ENCODE measurements around the gene CRIM1. TPM values are rescaled to one million over a fixed set of nuclear protein-coding genes. Genes with fewer than 3 reads are reported as not detected.
A peak's percentile ranks its signal among the peaks of the same experiment; 100 is the strongest.

CRIM1 gene
- total RNA-seq, 1 experiment from 2014 or later: 46.5 TPM

DNA sequence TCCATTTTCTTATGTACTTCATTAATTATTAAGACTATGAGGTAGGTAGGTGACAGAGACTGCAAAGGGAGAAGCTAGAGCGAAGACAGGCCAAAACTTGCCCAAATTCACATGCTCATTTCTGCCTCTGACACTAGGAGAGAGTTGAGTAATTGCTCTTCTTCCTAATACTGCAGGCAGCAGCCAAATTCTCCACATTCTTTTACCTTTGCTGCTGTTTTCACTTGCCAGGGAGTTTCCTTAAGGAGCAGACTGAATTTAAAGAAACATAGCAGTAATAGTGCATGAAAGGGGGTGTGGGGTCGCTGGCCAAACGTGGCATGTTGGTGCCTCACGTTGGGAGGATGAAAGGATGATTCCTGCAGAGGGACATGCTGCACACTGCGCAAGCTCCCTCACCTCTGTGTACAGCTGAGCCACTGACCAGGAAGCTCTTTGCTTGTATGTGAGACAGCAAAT is 12.3 kb downstream of the CRIM1 start:
- H3K27me3 ChIP-seq (replicated peaks; ENCODE audit: insufficient read depth, low read depth, low read length, poor library complexity): no peaks in the 10 kb centered on the region
- no peaks in the 10 kb centered on the region for H3K36me3 ChIP-seq (ENCODE audit: insufficient read depth, low read length, poor library complexity, severe bottlenecking)
- intact Hi-C loops (cut with micrococcal nuclease; ENCODE audit: unreplicated experiment): no loop called here
- no peak overlapping the region for H3K4me3 ChIP-seq (ENCODE audit: low read depth, low read length, poor library complexity, severe bottlenecking)
- no TSS peak for BruUV-seq (replicated peaks)
- no peaks in the 10 kb centered on the region for H3K9me3 ChIP-seq (ENCODE audit: low read depth, low read length, poor library complexity, severe bottlenecking)
- DNase-seq (ENCODE audit: low spot score): peak; percentile 25
- H3K4me1 ChIP-seq (ENCODE audit: insufficient read depth, low read length, poor library complexity, severe bottlenecking): peaks cover 60% of the 10 kb centered on the region
- ChIA-PET POLR2A (ENCODE audit: low non-redundant PET) (no interaction called here), CTCF (no interaction called here)
- peak overlapping the region; percentile 2 for H3K27ac ChIP-seq (ENCODE audit: low read depth, low read length, poor library complexity, severe bottlenecking)
- TF ChIP-seq CTCF (conservative IDR thresholded peaks at IDR 0.05; ENCODE audit: low read depth, low read length) (no peak), EZH2 (IDR thresholded peaks at IDR 0.05; ENCODE audit: borderline replicate concordance, low read depth, low read length, poor library complexity, severe bottlenecking) (no peak)

DNA sequence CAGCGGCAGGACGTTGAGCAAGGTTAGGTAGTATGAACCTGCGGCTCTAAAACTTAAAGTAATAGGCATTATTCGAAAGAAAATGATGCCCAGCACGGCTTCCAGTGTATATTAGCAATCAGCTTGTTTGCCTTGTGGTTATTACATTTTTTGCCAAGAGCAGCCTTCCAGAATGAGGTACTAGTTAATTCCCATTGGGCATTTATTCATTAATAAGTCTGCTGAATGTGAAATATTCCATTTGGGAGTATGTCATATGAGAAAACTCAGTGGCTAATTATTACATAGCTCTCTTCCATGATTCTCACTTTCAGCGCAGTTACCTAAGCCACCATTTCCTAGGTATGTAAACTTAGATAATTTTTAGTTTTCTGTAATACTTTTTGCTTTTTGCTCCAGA is 12.9 kb downstream of the CRIM1 start:
- no peak overlapping the region for H3K4me3 ChIP-seq (ENCODE audit: low read depth, low read length, poor library complexity, severe bottlenecking)
- CTCF ChIA-PET: no interaction called here
- BruUV-seq (replicated peaks): no TSS peak

GRCh38 chr2:36369163-36369562 is 13.6 kb downstream of the CRIM1 start:
- no TSS peak for BruUV-seq (replicated peaks)
- intact Hi-C loops (cut with micrococcal nuclease; ENCODE audit: unreplicated experiment): no loop called here
- no peak for DNase-seq (ENCODE audit: low spot score)
- H3K36me3 ChIP-seq (ENCODE audit: insufficient read depth, low read length, poor library complexity, severe bottlenecking): no peaks in the 10 kb centered on the region
- H3K4me3 ChIP-seq (ENCODE audit: low read depth, low read length, poor library complexity, severe bottlenecking): no peak overlapping the region
- TF ChIP-seq EZH2 (IDR thresholded peaks at IDR 0.05; ENCODE audit: borderline replicate concordance, low read depth, low read length, poor library complexity, severe bottlenecking): no peak
- TF ChIP-seq CTCF (conservative IDR thresholded peaks at IDR 0.05; ENCODE audit: low read depth, low read length): no peak
- H3K27me3 ChIP-seq (replicated peaks; ENCODE audit: insufficient read depth, low read depth, low read length, poor library complexity): no peaks in the 10 kb centered on the region
- H3K27ac ChIP-seq (ENCODE audit: low read depth, low read length, poor library complexity, severe bottlenecking): no peak overlapping the region
- peaks cover 72% of the 10 kb centered on the region for H3K4me1 ChIP-seq (ENCODE audit: insufficient read depth, low read length, poor library complexity, severe bottlenecking)
- POLR2A ChIA-PET (ENCODE audit: low non-redundant PET): no interaction called here
- CTCF ChIA-PET: no interaction called here
- H3K9me3 ChIP-seq (ENCODE audit: low read depth, low read length, poor library complexity, severe bottlenecking): no peaks in the 10 kb centered on the region

More for the DNA sequence above, 12.9 kb downstream of the CRIM1 start:
- TF ChIP-seq CTCF (conservative IDR thresholded peaks at IDR 0.05; ENCODE audit: low read depth, low read length) (no peak), EZH2 (IDR thresholded peaks at IDR 0.05; ENCODE audit: borderline replicate concordance, low read depth, low read length, poor library complexity, severe bottlenecking) (no peak)
- Histone ChIP-seq H3K27me3 (replicated peaks; ENCODE audit: insufficient read depth, low read depth, low read length, poor library complexity) (no peaks in the 10 kb centered on the region), H3K36me3 (ENCODE audit: insufficient read depth, low read length, poor library complexity, severe bottlenecking) (no peaks in the 10 kb centered on the region), H3K27ac (ENCODE audit: low read depth, low read length, poor library complexity, severe bottlenecking) (no peak overlapping the region), H3K4me1 (ENCODE audit: insufficient read depth, low read length, poor library complexity, severe bottlenecking) (peaks cover 65% of the 10 kb centered on the region), H3K9me3 (ENCODE audit: low read depth, low read length, poor library complexity, severe bottlenecking) (no peaks in the 10 kb centered on the region)
- POLR2A ChIA-PET (ENCODE audit: low non-redundant PET): no interaction called here
- intact Hi-C loops (cut with micrococcal nuclease; ENCODE audit: unreplicated experiment): no loop called here
- no peak for DNase-seq (ENCODE audit: low spot score)

Measured in A673 (cell line).